ENCODE measurements around the gene CHN2.

GRCh38 chr7:29163854-29164253 lies 30.7 kb upstream of the CHN2 start:
- TF ChIP-seq CTCF (conservative IDR thresholded peaks at IDR 0.05; ENCODE audit: low read depth, low read length) (no peak), EZH2 (IDR thresholded peaks at IDR 0.05; ENCODE audit: borderline replicate concordance, low read depth, low read length, poor library complexity, severe bottlenecking) (no peak)

All from A673 (cell line).